ENCODE data around the gene C9orf50.
A peak's percentile ranks its signal among the peaks of the same experiment; 100 is the strongest.

C9orf50 gene

DNA sequence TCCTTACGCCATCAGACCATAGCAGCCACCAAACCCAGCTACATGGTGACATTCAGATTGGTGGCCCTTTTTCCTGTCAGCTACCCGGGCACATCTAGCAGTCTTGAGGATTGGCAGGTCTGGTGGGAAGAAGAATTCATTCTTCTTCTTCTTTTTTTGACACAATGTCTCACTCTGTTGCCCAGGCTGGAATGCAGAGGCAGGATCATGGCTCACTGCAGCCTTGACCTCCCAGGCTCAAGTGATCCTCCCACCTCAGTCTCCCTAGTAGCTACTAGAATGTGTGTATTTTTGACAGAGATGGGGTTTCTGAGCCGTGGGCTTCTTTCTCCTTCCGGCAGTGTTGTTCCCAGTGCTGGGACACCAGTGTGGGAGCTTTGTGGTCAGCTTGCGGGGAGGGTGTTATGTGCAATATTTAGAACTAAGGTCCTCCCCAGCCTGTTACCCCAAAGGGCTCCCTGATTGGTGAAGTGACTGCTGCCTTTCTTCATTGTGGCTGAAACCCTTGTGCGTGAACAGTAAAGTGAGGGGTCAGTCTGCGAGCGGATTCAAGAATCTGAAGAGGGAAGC lies 8.4 kb upstream of the C9orf50 start:
- DNase-seq, result no peak

DNA sequence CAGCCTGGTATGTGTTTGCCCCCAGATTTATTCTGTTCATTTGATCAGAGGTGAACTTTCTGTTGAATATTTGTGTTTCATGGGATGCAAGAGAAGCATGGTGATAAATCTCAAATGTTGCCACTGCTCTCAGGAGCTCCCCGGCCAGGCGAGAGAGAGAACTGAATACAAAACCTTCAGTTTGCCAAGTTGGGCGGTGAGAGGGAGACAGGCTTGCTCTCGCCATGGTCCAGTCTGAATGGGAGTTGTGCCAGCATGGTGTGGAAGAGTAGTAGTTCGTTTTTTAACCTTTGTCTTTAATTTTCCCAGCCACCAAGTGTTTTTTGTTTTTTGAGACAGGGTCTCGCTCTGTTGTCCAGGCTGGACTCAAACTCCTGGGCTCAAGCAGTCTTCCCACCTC lies 7.8 kb upstream of the C9orf50 start:
- DNase-seq, result no peak

DNA sequence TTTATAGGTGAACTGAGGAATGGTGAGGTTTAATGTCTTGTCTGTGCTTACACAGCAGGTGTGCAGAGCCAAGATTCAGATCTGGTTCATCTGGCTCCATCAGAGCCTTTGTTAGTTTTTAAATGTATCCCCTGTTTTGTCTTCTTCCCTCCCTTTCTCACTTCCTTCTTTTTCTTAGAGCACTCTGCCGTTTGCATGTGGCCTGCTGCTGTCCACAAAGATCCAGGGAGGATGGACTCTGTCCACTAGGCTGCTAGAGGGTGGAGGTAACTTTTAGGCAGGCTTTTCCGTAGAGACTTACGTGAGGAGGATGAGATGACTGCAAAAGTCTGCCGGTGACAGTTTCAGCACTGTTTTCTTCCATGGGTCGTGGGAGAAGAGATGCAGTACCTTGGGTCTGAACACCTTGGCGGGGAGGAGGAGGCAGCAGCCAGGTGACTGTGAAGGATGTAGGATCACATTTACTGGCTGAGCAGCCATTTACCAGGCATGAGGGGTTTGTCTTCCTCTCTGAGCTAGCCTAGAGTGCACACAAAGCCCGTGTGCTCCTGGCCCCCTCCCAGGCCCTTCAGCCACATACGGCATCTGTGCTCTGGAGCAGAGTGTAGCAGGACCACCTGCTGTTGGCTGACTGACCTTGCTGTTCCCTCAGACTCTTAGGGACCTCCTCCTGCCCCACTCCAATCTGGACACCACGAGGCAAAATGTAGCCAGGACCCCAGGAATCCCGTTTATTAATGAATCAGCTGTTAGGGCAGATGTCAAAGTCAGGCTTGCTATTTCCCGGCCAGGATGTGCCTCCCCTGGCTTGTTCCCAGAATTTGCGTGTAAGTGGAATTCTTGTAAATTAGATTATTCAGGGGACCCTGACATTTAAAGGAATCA lies 6.9 kb upstream of the C9orf50 start:
- no peak for DNase-seq

DNA sequence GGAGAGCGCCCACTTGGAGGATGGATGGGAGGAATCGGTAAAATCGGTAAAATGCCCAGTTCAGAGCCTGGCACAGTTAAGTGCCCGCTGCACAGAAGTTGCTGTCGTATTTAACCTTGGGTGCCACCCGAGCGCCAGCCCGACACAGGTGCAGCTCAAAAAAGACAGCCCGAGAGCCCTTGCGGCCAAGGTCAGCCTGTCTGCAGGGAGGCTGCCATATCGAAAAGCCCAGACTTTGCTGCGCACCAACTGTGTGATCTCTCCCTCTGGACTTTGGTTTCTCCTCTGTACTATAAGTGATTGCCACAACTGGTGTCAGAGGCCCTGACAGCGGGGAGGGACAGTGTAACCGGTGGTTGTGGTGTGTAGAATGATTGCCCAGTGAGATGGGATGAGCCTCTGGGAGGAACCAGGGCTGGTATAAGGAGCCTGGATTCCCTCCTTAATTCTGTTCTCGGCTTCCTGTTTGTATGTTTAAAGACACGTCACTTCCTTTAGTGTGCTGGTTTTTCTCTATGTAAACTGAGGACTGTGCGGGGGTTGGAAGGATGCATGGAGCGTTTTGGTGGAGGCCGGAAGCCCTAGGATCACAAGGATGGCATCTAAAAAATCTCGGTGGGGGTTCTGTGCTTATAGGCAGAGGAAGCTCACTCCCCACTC lies 5.9 kb upstream of the C9orf50 start:
- DNase-seq, result peak; percentile 31

DNA sequence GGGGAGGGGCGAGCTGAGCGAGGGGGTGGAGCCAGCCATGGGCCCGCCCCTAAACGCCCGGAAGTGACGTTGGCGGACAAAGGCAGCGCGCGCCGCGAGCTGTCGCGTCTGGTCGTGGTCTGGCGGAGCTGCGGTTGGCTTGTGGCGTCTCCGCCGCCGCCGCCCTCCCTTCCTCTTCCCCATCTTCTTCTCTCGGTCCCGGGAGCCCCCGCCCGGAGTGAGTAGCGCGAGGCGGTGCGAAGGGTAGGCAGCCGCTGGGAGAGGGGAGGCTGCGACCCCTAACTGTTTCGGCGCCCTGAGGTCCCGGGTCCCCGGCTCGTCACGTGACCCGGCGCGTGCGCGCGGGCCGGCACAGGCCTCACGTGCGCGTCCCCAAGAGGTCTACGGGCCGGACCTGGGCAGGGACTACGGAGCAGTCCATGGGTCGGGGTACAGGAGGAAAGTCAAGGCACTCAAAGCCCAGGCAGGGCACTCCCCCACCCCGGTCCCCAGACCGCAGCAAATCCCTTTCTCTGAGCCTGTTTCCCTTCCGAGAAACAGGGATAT lies 5.3 kb upstream of the C9orf50 start, which contains the start of gene NTMT1:
TSS of gene NTMT1 (plus strand) at position 85 of the 546 bp plus-strand sequence. CDS start 6,541 bp downstream, outside the sequence.
- peak; percentile 90 for DNase-seq

DNA sequence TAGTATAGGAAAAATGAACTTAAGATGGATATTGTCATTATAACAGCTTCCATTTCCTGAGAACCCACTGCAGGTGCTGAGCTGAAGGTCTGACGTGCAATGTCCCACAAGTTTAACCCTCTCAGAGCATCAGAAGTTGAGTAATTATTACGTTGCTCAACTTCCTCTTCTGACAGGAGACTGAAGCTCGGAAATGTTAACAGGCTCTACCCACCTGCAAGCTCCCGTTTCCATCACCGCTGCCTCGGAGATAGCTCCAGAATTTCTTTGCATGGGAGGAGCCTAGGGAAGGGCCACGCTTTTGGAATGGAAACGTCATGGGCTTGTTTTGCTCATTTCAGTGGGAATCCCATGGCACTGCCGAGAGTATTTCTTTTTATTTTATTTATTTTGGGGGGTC lies 4.0 kb upstream of the C9orf50 start:
- peak; percentile 36 for DNase-seq

DNA sequence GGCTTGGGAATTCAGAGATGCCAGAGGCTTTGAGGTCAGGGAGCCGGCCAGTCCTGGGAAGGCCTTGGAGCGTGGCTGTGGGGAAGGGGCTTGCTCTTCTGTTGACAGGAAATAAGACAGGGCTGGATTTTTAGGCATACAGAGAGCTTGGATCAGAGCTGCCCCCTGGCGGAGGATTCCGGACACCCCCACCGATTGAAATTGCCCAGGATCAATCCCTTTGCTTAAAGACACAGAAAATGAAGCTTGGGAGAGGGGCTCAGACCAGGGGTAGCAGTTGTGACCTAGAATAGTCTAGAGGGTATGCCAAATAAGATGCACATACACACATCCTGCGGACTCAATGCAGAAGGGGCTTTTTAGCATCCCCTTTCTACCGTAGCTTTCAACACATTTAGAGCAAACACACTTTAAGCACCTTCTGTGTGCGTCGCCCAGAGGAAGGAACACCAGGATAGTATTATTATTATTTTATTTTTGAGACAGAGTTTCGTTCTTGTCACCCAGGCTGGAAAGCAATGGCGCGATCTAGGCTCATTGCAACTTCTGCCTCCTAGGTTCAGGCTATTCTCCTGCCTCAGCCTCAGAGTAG lies 3.4 kb upstream of the C9orf50 start:
- DNase-seq, result peak; percentile 62

DNA sequence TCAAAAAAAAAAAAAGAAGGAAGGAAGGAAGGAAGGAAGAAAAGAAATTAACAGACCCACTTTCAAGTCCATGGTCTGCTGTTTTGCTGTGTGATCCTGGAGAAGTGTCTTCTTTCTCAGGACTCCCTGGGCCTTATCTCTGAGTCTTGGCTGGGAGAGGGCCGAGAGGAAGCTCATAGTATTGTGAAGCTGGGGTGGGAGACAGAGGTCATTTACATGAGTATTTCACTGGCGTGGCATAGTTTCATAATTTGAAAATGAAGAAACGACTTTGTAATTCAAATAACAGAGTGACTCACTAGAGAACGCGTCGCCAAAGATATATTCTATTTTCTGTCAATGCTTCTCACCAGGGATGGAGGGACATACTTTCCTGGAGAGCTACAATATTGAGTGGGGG lies 2.4 kb upstream of the C9orf50 start:
- DNase-seq, result no peak

- DNase-seq, result no peak
Observed at GRCh38 chr9:129619787-129620668, 873 bp downstream of the C9orf50 start.

GRCh38 chr9:129617167-129617566 lies 3.7 kb downstream of the C9orf50 start:
- DNase-seq, result peak; percentile 26

DNA sequence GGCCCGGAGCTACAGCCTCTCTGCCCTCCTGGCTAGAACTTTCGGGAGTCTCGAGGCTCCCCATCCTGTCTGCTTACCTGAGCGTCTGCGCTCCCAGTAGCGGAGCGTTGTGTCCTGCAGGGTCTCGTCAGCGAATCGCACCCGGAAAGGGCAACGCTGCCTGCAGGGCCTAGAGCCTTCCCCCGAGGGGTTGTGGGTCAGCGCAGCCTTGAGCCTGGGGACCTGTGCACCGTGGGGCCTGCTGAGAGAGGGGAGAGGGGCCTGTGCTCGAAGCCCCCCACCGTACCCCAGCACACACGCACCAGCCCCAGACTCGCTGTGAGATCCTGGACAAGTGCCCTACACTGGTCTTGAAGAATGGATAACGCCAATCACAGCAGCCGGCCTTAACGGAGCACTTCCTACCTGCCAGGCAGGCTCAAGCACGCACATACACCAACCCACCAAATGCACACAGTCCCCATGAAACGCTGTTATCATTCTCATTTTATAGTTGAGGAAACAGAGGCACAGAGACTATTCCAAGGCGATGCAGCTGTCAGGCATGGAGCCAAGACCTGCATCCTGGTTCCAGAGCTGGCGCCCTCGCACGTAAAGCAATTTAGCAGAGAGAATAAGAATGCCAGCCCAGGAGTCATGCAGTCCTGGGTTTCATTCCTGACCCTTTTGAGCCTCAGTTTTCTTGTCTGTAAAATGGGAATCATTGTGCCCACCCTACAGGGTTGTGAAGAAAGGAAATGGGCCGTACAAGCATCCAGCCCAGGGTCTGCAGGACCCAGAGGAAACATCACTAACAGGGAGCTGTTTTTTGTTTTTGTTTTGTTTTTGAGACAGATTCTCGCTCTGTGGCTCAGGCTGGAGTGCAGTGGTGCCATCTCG lies 5.3 kb downstream of the C9orf50 start:
- no peak for DNase-seq

- no peak for DNase-seq
Observed at GRCh38 chr9:129614932-129615331, 6.0 kb downstream of the C9orf50 start.

DNA sequence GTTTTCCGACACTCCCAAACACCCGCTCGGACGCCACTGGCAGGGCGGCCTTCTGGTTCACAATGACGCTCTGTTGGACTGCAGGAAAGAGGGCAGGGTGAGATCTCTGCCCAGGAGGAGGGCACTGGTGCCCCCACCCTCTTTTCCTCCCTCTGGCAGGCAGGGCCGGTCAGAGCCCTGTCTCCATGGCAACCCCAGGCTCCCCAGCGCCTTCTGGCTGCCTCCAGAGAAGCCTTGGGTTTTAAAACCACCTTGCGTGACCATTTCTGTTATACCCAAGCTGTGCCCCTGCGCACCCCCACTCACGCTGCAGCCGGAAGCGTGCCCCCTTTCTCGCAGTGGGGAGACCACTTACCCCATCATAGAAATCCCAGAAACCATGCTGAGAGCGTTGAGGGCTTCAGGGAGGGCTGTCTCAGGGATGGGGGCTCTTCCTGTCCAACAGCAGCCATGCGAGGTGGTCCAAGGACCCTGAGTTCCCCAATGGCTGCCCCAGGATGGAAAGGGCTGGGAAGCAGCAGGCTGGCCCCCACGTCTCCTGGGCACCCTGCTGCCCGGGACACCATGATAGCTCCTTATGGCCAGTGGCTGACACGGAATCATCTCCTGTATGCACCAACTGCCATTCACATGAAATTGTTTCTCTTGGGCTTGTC lies 7.3 kb downstream of the C9orf50 start:
- DNase-seq, result no peak

- no peak for DNase-seq
Observed at GRCh38 chr9:129612815-129613519, 7.9 kb downstream of the C9orf50 start.

DNA sequence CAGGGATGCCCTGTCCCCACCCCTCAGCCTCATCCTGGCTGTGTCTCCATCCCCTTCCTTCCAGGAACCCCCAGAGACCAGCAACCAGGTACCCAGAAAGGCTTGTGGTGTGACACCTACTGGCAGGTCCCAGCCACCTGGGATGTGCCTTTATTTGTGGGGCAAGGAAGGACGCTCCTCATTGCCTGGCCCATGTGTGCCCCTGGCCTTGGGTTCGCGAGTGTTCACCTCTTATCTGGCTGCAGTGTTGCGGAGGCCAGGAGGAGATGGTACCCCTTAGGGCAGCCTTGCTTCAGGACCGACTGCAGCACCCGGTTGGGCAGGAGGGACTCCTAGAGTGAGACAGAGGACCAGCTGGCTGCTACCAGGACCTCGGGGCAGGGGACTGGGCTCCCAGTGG lies 8.8 kb downstream of the C9orf50 start:
- DNase-seq, result no peak

DNA sequence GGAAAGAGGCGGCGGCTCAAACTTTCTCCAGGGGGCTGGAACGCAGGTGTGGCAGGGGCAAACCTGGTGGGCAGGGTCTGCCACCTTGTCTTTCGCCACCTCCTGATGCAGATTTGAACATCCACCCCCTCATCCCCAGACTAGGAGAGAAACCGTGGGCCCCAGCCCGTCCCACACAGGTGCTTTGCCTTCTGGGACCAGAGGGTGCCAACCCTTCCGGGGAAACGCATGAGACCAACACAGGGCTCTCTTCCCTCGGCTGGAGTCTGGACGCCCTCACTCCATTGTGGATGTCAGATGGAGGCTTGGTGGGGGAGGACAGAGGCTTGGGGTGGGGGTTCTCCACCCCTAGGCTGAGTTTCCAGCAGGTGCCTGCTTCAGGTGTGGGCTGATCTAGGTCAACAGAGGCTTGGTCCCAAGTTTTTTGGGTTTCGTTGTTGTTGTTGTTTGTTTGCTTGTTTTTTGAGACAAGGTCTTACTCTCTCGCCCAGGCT lies 9.5 kb downstream of the C9orf50 start:
- DNase-seq, result no peak

- peak; percentile 72 for DNase-seq
Observed at GRCh38 chr9:129610473-129611306, 10.2 kb downstream of the C9orf50 start.

- no peak for DNase-seq
Observed at GRCh38 chr9:129610213-129610472, 10.8 kb downstream of the C9orf50 start.

Data from stimulated activated CD4-positive, alpha-beta T cell treated with anti-CD3 and anti-CD28 coated beads, Interleukin-1b, Interleukin-23, amount 100 ng/mL, for 48 hours (primary cell).